HG03139 (cell line): Measurements from ENCODE around the gene CPED1.

Source experiments
- ATAC-seq: cut with Tn5 transposase; IDR thresholded peaks from one replicate; pipeline ENCODE4 v1.9.1; 2021; ENCODE audit not compliant: unreplicated experiment

Gene CPED1

GRCh38 chr7:120988591-120989256 lies at the start of gene CPED1:
Gene CPED1, plus strand, starts transcription at chr7:120988711. Its CDS starts 911 bp downstream, at chr7:120989622.
- ATAC-seq: peak; percentile 49

- ATAC-seq: no peak
These were observed 49.2 kb upstream of the CPED1 start for GRCh38 chr7:120939345-120939744.

- ATAC-seq: no peak
These were observed 47.4 kb upstream of the CPED1 start for GRCh38 chr7:120941064-120941463.

GRCh38 chr7:120941856-120942255 lies 46.7 kb upstream of the CPED1 start:
- ATAC-seq: no peak

GRCh38 chr7:120942861-120943260 lies 45.6 kb upstream of the CPED1 start:
- no peak for ATAC-seq

- no peak for ATAC-seq
These were observed 43.5 kb upstream of the CPED1 start for GRCh38 chr7:120944826-120945562.

- no peak for ATAC-seq
These were observed 40.5 kb upstream of the CPED1 start for GRCh38 chr7:120947980-120948379.

- ATAC-seq: no peak
These were observed 39.1 kb upstream of the CPED1 start for GRCh38 chr7:120949393-120949911.

- no peak for ATAC-seq
These were observed 38.4 kb upstream of the CPED1 start for GRCh38 chr7:120949998-120950538.

GRCh38 chr7:120950539-120951308 lies 37.8 kb upstream of the CPED1 start, which contains the start of gene ING3:
Gene ING3, plus strand, starts transcription at chr7:120950777. Its CDS starts 120 bp downstream, at chr7:120950897.
- peak; percentile 96 for ATAC-seq

GRCh38 chr7:120951309-120951699 lies 37.2 kb upstream of the CPED1 start:
- ATAC-seq: no peak

GRCh38 chr7:120951826-120952225 lies 36.7 kb upstream of the CPED1 start:
- ATAC-seq: no peak

GRCh38 chr7:120955577-120956149 lies 32.8 kb upstream of the CPED1 start:
- ATAC-seq: peak; percentile 43

GRCh38 chr7:120959929-120960484 lies 28.5 kb upstream of the CPED1 start:
- ATAC-seq: no peak

GRCh38 chr7:120960714-120961113 lies 27.8 kb upstream of the CPED1 start:
- ATAC-seq: no peak

GRCh38 chr7:120961638-120962173 lies 26.8 kb upstream of the CPED1 start:
- ATAC-seq: no peak

- ATAC-seq: no peak
These were observed 24.4 kb upstream of the CPED1 start for GRCh38 chr7:120964088-120964487.

- ATAC-seq: no peak
These were observed 21.6 kb upstream of the CPED1 start for GRCh38 chr7:120966961-120967360.

GRCh38 chr7:120973849-120974248 lies 14.7 kb upstream of the CPED1 start:
- ATAC-seq: no peak
